C1 segment of cervical spinal cord (tissue), 14 donors: ENCODE measurements around the gene KCNK7.
"Not testable (repeated sequence)": the region's sequence is repeated elsewhere in the genome, so short reads cannot be mapped to it uniquely, and the experiment has no call there.

ENCODE experiments used
- DNase-seq, 14 donors: peaks; one replicate each; lab custom pipeline; 2025; lab: John Stamatoyannopoulos, UW

KCNK7 gene

GRCh38 chr11:65595543-65596281 is at the start of gene KCNK7:
KCNK7 (minus strand) TSS chr11:65595800; CDS start chr11:65595772, 28 bp downstream.
- no peak for DNase-seq

- no peak for DNase-seq
Observed at GRCh38 chr11:65644837-65645236, 49.2 kb upstream of the KCNK7 start.

- DNase-seq, result no peak
Observed at GRCh38 chr11:65643971-65644370, 48.4 kb upstream of the KCNK7 start.

- DNase-seq, result no peak
Observed at GRCh38 chr11:65642014-65642671, 46.5 kb upstream of the KCNK7 start.

- DNase-seq, result no peak
Observed at GRCh38 chr11:65641297-65642013, 45.9 kb upstream of the KCNK7 start.

- DNase-seq, result peak in 9 of 14 donors; percentile 36 to 81 (median 60)
Observed at GRCh38 chr11:65640483-65641296, 45.1 kb upstream of the KCNK7 start.

GRCh38 chr11:65639623-65640482 is 44.3 kb upstream of the KCNK7 start:
- DNase-seq, result peak in 6 of 14 donors; percentile 37 to 81 (median 65)

- DNase-seq, result not testable (repeated sequence)
Observed at GRCh38 chr11:65639228-65639597, 43.6 kb upstream of the KCNK7 start.

GRCh38 chr11:65637794-65638419 is 42.3 kb upstream of the KCNK7 start, which contains the start of gene SIPA1:
SIPA1 (plus strand) TSS chr11:65638101; CDS start chr11:65640922, 2,821 bp downstream.
- DNase-seq, result peak in 12 of 14 donors; percentile 6 to 67 (median 31)

- no peak for DNase-seq
Observed at GRCh38 chr11:65637032-65637557, 41.5 kb upstream of the KCNK7 start.

- DNase-seq, result no peak
Observed at GRCh38 chr11:65636108-65637031, 40.8 kb upstream of the KCNK7 start.

GRCh38 chr11:65634905-65635731 is 39.5 kb upstream of the KCNK7 start:
- no peak for DNase-seq

- DNase-seq, result no peak
Observed at GRCh38 chr11:65634440-65634839, 38.8 kb upstream of the KCNK7 start.

GRCh38 chr11:65634109-65634436 is 38.5 kb upstream of the KCNK7 start:
- DNase-seq, result no peak

GRCh38 chr11:65633390-65634108 is 37.9 kb upstream of the KCNK7 start:
- no peak for DNase-seq

- DNase-seq, result no peak
Observed at GRCh38 chr11:65630215-65630614, 34.6 kb upstream of the KCNK7 start.

GRCh38 chr11:65629579-65629978 is 34.0 kb upstream of the KCNK7 start:
- no peak for DNase-seq
